Liver (tissue), 9 donors: ENCODE results near the gene TCHP. TPM values are rescaled to one million over a fixed set of nuclear protein-coding genes. Genes with fewer than 3 reads are reported as not detected.

Source experiments
- DNase-seq: peaks from one replicate; pipeline ENCODE4 v3.0.0-alpha.2; 2017; ENCODE audit warnings: low spot score
- H3K27ac ChIP-seq, 2 donors: one replicate each; pipeline ENCODE4 v1.7.0; 2013; ENCODE audit warnings: inconsistent platforms in 2 of 2, low read length in 2 of 2, control low read depth in 1 of 2, low read depth in 1 of 2, mild to moderate bottlenecking in 1 of 2
- H3K27me3 ChIP-seq, 4 donors: one replicate each; pipeline versions ENCODE4 v1.6.1 to v1.7.0; 2013; ENCODE audit warnings: low read length in 3 of 4, inconsistent platforms in 1 of 4, mild to moderate bottlenecking in 1 of 4, moderate library complexity in 1 of 4; ENCODE audit not compliant: control insufficient read depth in 4 of 4, insufficient read depth in 4 of 4
- H3K36me3 ChIP-seq, 4 donors: one replicate each; pipeline versions ENCODE4 v1.6.1 to v1.7.0; 2013; ENCODE audit warnings: low read length in 3 of 4, mild to moderate bottlenecking in 3 of 4, low read depth in 1 of 4, moderate library complexity in 1 of 4; ENCODE audit not compliant: control insufficient read depth in 4 of 4, insufficient read depth in 3 of 4
- H3K4me1 ChIP-seq, 4 donors: one replicate each; pipeline versions ENCODE4 v1.6.1 to v1.7.0; 2013; ENCODE audit warnings: low read length in 3 of 4, mild to moderate bottlenecking in 3 of 4, moderate library complexity in 1 of 4; ENCODE audit not compliant: control insufficient read depth in 4 of 4, insufficient read depth in 4 of 4
- H3K4me3 ChIP-seq, 3 donors: one replicate each; pipeline versions ENCODE4 v1.6.1 to v1.7.0; 2013; ENCODE audit warnings: low read length in 3 of 3, control low read depth in 1 of 3, low read depth in 1 of 3, mild to moderate bottlenecking in 1 of 3
- H3K9ac ChIP-seq, 2 donors: one replicate each; pipeline ENCODE4 v1.7.0; 2013; ENCODE audit warnings: low read length in 2 of 2, mild to moderate bottlenecking in 2 of 2, moderate library complexity in 2 of 2, control low read depth in 1 of 2, low read depth in 1 of 2
- H3K9me3 ChIP-seq, 4 donors: one replicate each; pipeline versions ENCODE4 v1.6.1 to v1.7.0; 2013; ENCODE audit warnings: low read length in 3 of 4; ENCODE audit not compliant: control insufficient read depth in 4 of 4
- EGR1 ChIP-seq, 2 donors: IDR thresholded peaks; 2 replicates each; pipeline ENCODE4 v1.6.1; 2016 to 2018; ENCODE audit warnings: antibody characterized with exemption in 2 of 2, low read depth in 2 of 2
- FOXA1 ChIP-seq: IDR thresholded peaks from 2 replicates; pipeline ENCODE4 v1.6.1; 2016; ENCODE audit warnings: antibody characterized with exemption
- FOXA2 ChIP-seq: IDR thresholded peaks from 2 replicates; pipeline ENCODE4 v1.6.1; 2016; ENCODE audit warnings: antibody characterized with exemption
- GABPA ChIP-seq, 2 donors: IDR thresholded peaks in 1 of 2; conservative IDR thresholded peaks in 1 of 2; 2 replicates each; pipeline ENCODE4 v1.6.1; 2016; ENCODE audit warnings: antibody characterized with exemption in 2 of 2, mild to moderate bottlenecking in 1 of 2, moderate library complexity in 1 of 2
- HNF4G ChIP-seq: IDR thresholded peaks from 2 replicates; pipeline ENCODE4 v1.6.1; 2016; ENCODE audit warnings: antibody characterized with exemption
- JUND ChIP-seq, 2 donors: IDR thresholded peaks; 2 replicates each; pipeline ENCODE4 v1.6.1; 2016; ENCODE audit warnings: antibody characterized with exemption in 2 of 2
- NR2F2 ChIP-seq: IDR thresholded peaks from 2 replicates; pipeline ENCODE4 v1.6.1; 2016; ENCODE audit warnings: antibody characterized with exemption
- RAD21 ChIP-seq, 2 donors: IDR thresholded peaks; 2 replicates each; pipeline ENCODE4 v1.6.1; 2016; ENCODE audit warnings: antibody characterized with exemption in 2 of 2, mild to moderate bottlenecking in 2 of 2
- RXRA ChIP-seq, 2 donors: IDR thresholded peaks; 2 replicates each; pipeline ENCODE4 v1.6.1; 2017 to 2018; ENCODE audit warnings: antibody characterized with exemption in 2 of 2, mild to moderate bottlenecking in 1 of 2
- TAF1 ChIP-seq: conservative IDR thresholded peaks from 2 replicates; pipeline ENCODE4 v1.6.1; 2016; ENCODE audit warnings: antibody characterized with exemption, mild to moderate bottlenecking
- YY1 ChIP-seq: IDR thresholded peaks from 2 replicates; pipeline ENCODE4 v1.6.1; 2016; ENCODE audit warnings: antibody characterized with exemption, mild to moderate bottlenecking
- WGBS: extraction: QIAGEN DNeasy Blood & Tissue Kit; methylation state at CpG from one replicate; pipeline ENCODE4 v1.1.7; 2013; 5-methylcytosine and 5-hydroxymethylcytosine counted together
- polyA plus RNA-seq, 2 donors: library from polyadenylated mRNA; stranded (reverse) in 1 of 2; unstranded in 1 of 2; fragments of 200-250 nt in 1 of 2; fragments of >200 nt in 1 of 2; fragmentation: Nextera tagmentation in 1 of 2; extraction: Ambion mirVana in 1 of 2; gene quantifications; one replicate each; pipeline versions ENCODE4 v1.2.1 to v1.2.3, GENCODE V29; 2013 to 2015
- total RNA-seq, 2 donors: library from RNA; depleted of rRNA; stranded (reverse); fragments of >200 nt; gene quantifications; one replicate each; pipeline ENCODE4 v1.2.3, GENCODE V29; 2014
- TF ChIP-seq, protein P1 (sequence below): IDR thresholded peaks from 2 replicates; pipeline ENCODE4 v1.6.1; 2016; ENCODE audit warnings: antibody characterized with exemption
- TF ChIP-seq, protein P2 (sequence below): IDR thresholded peaks from 2 replicates; pipeline ENCODE4 v1.6.1; 2016; ENCODE audit warnings: antibody characterized with exemption, mild to moderate bottlenecking
- TF ChIP-seq, protein P3 (sequence below): IDR thresholded peaks from 2 replicates; pipeline ENCODE4 v1.6.1; 2016; ENCODE audit warnings: antibody characterized with exemption
- TF ChIP-seq, protein P4 (sequence below): IDR thresholded peaks from 2 replicates; pipeline ENCODE4 v1.6.1; 2016; ENCODE audit warnings: antibody characterized with exemption
- donor health status: healthy.
- donor health status: healthy.
- donor health status: healthy.
- donor health status: healthy.
- donor health status: healthy.

TCHP gene
- total and polyA plus RNA-seq, 4 donors, result 5.0 to 9.8 (median 5.2) TPM

DNA sequence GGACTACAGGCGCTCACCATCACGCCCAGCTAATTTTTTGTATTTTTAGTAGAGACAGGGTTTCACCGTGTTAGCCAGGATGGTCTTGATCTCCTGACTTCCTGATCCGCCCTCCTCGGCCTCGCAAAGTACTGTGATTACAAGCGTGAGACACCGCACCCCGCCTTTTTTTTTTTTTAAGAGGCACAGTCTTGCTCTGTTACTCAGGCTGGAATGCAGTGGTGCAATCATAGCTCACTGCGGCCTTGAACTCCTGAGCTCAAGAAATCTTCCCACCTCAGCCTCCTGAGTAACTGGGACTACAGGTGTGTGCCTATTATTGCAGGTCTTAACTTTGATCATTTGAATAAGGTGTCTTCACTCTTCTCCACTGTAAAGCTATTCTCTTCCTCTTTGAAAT is 14.5 kb upstream of the TCHP start:
- WGBS, result 84% methylated on average over 10 of the region's 10 CpGs
- H3K27me3 ChIP-seq, result no peaks in the 10 kb centered on the region

DNA sequence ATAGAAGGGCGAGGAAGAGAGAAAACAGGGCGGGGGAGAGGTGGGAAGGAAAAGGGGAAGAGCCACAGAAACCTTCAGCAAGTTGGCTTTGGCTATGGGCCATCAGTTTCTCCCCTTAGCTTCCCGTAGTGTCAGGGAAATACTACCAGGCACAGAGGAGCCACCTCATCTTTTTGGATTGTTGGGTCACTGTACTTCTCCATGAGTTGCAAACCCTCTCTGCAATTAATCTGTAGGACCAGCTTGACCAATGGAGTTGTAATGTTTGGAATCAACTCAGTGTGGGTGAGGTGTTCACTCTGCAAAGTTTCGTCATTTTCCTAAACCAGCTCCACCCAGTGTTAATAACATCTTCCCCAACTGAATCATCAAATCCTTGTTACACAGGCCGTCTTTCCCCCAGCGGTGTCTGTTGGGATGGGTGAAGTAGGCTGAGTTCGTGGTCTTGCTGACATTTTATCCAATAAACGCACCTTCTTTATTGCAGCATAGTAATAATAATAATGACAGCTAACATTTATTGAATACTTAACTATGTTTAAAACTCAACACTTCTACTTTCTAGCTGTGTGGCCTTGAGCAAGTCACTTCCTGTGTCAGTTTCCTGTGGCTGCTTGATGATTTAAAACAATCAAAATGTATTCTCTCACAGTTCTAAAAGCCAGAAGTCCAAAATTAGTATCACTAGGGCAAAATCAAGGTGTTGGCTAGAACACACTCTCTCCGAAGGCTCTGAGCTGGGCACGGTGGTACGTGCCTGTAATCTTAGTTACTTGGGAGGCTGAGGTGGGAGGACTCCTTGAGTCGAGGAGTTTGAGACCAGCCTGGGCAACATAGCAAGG is 11.7 kb upstream of the TCHP start:
- Histone ChIP-seq H3K27me3 (no peaks in the 10 kb centered on the region), H3K27ac (peak overlapping the region in 1 of 2 donors; percentile 43), H3K9me3 (no peaks in the 10 kb centered on the region), H3K36me3 (no peaks in the 10 kb centered on the region), H3K9ac (no peak overlapping the region), H3K4me1 (no peaks in the 10 kb centered on the region), H3K4me3 (no peak overlapping the region)
- 70% methylated on average over 12 of the region's 12 CpGs for WGBS
- TF ChIP-seq YY1 (no peak), RXRA (IDR thresholded peaks at IDR 0.05) (no peak), RAD21 (IDR thresholded peaks at IDR 0.05) (no peak), TAF1 (no peak)
- TF ChIP-seq, protein P1, sequence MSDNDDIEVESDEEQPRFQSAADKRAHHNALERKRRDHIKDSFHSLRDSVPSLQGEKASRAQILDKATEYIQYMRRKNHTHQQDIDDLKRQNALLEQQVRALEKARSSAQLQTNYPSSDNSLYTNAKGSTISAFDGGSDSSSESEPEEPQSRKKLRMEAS, result no peak
- no peak for DNase-seq

More for the DNA sequence above, 14.5 kb upstream of the TCHP start:
- Histone ChIP-seq H3K9ac (no peak overlapping the region), H3K27ac (no peak overlapping the region), H3K4me1 (peaks cover 0 to 4% (median 3%) of the 10 kb centered on the region in 4 donors), H3K4me3 (no peak overlapping the region), H3K9me3 (no peaks in the 10 kb centered on the region), H3K36me3 (no peaks in the 10 kb centered on the region)
- DNase-seq, result no peak
- TF ChIP-seq GABPA (IDR thresholded peaks at IDR 0.05 in 1 of 2, conservative IDR thresholded peaks at IDR 0.05 in 1 of 2) (no peak), EGR1 (IDR thresholded peaks at IDR 0.05; ENCODE audit: low read depth in 2 of 2) (no peak), RXRA (IDR thresholded peaks at IDR 0.05) (no peak), YY1 (no peak), FOXA2 (no peak), JUND (IDR thresholded peaks at IDR 0.05) (no peak), NR2F2 (no peak), HNF4G (no peak), TAF1 (no peak), FOXA1 (no peak)
- TF ChIP-seq, protein P2, sequence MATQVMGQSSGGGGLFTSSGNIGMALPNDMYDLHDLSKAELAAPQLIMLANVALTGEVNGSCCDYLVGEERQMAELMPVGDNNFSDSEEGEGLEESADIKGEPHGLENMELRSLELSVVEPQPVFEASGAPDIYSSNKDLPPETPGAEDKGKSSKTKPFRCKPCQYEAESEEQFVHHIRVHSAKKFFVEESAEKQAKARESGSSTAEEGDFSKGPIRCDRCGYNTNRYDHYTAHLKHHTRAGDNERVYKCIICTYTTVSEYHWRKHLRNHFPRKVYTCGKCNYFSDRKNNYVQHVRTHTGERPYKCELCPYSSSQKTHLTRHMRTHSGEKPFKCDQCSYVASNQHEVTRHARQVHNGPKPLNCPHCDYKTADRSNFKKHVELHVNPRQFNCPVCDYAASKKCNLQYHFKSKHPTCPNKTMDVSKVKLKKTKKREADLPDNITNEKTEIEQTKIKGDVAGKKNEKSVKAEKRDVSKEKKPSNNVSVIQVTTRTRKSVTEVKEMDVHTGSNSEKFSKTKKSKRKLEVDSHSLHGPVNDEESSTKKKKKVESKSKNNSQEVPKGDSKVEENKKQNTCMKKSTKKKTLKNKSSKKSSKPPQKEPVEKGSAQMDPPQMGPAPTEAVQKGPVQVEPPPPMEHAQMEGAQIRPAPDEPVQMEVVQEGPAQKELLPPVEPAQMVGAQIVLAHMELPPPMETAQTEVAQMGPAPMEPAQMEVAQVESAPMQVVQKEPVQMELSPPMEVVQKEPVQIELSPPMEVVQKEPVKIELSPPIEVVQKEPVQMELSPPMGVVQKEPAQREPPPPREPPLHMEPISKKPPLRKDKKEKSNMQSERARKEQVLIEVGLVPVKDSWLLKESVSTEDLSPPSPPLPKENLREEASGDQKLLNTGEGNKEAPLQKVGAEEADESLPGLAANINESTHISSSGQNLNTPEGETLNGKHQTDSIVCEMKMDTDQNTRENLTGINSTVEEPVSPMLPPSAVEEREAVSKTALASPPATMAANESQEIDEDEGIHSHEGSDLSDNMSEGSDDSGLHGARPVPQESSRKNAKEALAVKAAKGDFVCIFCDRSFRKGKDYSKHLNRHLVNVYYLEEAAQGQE, result no peak
- TF ChIP-seq, protein P3, sequence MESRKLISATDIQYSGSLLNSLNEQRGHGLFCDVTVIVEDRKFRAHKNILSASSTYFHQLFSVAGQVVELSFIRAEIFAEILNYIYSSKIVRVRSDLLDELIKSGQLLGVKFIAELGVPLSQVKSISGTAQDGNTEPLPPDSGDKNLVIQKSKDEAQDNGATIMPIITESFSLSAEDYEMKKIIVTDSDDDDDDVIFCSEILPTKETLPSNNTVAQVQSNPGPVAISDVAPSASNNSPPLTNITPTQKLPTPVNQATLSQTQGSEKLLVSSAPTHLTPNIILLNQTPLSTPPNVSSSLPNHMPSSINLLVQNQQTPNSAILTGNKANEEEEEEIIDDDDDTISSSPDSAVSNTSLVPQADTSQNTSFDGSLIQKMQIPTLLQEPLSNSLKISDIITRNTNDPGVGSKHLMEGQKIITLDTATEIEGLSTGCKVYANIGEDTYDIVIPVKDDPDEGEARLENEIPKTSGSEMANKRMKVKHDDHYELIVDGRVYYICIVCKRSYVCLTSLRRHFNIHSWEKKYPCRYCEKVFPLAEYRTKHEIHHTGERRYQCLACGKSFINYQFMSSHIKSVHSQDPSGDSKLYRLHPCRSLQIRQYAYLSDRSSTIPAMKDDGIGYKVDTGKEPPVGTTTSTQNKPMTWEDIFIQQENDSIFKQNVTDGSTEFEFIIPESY, result no peak
- TF ChIP-seq, protein P4, sequence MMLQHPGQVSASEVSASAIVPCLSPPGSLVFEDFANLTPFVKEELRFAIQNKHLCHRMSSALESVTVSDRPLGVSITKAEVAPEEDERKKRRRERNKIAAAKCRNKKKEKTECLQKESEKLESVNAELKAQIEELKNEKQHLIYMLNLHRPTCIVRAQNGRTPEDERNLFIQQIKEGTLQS, result no peak
